Measurements from ENCODE around the gene MAP2K2.

Gene MAP2K2

DNA sequence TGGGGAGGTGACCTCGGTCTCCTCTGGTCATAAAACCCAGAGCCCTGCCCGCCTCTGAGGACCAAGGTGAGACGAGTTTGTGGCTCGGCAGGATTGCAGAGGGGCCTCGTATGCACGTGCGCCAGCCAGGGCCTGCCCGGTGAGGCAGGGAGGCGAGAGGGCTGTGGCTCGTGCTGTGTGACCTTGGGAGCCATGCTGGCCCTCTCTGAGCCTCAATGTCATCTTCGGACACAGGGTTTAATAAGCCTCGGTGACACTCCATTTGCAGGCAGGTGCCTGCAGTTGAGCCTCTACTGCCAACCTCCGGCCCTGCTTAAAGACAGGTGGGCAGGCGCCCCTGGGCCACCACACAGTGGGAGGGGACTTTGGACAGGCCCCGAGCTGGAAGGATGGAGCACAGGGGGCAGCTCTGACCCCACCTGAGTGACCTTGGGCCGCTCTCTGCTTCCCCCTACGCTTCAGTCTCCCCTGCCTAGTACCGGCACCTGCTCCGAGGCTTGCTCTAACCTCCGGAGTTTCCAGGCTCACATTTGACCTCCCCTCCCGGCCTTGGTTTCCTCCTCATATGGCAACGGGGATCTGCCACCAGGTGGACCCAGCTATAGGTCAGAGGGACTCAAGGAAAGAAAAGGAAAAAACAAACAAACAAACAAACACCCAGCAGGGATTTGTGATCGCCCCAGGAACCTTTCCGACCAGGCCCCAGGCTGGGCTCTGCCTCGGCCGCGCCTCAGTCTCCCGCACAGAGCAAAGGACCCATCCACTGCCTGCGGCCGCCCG lies 60.4 kb downstream of the MAP2K2 start (continued):
- no peak for TF ChIP-seq ZNF37A (tag by site-specific recombination; IDR thresholded peaks at IDR 0.05)
- TF ChIP-seq, protein P1, sequence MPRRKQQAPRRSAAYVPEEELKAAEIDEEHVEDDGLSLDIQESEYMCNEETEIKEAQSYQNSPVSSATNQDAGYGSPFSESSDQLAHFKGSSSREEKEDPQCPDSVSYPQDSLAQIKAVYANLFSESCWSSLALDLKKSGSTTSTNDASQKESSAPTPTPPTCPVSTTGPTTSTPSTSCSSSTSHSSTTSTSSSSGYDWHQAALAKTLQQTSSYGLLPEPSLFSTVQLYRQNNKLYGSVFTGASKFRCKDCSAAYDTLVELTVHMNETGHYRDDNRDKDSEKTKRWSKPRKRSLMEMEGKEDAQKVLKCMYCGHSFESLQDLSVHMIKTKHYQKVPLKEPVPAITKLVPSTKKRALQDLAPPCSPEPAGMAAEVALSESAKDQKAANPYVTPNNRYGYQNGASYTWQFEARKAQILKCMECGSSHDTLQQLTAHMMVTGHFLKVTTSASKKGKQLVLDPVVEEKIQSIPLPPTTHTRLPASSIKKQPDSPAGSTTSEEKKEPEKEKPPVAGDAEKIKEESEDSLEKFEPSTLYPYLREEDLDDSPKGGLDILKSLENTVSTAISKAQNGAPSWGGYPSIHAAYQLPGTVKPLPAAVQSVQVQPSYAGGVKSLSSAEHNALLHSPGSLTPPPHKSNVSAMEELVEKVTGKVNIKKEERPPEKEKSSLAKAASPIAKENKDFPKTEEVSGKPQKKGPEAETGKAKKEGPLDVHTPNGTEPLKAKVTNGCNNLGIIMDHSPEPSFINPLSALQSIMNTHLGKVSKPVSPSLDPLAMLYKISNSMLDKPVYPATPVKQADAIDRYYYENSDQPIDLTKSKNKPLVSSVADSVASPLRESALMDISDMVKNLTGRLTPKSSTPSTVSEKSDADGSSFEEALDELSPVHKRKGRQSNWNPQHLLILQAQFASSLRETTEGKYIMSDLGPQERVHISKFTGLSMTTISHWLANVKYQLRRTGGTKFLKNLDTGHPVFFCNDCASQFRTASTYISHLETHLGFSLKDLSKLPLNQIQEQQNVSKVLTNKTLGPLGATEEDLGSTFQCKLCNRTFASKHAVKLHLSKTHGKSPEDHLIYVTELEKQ (tag by site-specific recombination; IDR thresholded peaks at IDR 0.05; ENCODE audit: borderline replicate concordance) = no peak
- TF ChIP-seq ZNF791 (tag by site-specific recombination; IDR thresholded peaks at IDR 0.05) = no peak
- no peak for TF ChIP-seq SETDB1 (IDR thresholded peaks at IDR 0.05; ENCODE audit: insufficient read length, low read length)
- TF ChIP-seq, protein P2, sequence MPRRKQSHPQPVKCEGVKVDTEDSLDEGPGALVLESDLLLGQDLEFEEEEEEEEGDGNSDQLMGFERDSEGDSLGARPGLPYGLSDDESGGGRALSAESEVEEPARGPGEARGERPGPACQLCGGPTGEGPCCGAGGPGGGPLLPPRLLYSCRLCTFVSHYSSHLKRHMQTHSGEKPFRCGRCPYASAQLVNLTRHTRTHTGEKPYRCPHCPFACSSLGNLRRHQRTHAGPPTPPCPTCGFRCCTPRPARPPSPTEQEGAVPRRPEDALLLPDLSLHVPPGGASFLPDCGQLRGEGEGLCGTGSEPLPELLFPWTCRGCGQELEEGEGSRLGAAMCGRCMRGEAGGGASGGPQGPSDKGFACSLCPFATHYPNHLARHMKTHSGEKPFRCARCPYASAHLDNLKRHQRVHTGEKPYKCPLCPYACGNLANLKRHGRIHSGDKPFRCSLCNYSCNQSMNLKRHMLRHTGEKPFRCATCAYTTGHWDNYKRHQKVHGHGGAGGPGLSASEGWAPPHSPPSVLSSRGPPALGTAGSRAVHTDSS (tag by site-specific recombination; IDR thresholded peaks at IDR 0.05) = no peak
- TF ChIP-seq GLIS2 (tag by site-specific recombination; IDR thresholded peaks at IDR 0.05) = no peak
- TF ChIP-seq, protein P3, sequence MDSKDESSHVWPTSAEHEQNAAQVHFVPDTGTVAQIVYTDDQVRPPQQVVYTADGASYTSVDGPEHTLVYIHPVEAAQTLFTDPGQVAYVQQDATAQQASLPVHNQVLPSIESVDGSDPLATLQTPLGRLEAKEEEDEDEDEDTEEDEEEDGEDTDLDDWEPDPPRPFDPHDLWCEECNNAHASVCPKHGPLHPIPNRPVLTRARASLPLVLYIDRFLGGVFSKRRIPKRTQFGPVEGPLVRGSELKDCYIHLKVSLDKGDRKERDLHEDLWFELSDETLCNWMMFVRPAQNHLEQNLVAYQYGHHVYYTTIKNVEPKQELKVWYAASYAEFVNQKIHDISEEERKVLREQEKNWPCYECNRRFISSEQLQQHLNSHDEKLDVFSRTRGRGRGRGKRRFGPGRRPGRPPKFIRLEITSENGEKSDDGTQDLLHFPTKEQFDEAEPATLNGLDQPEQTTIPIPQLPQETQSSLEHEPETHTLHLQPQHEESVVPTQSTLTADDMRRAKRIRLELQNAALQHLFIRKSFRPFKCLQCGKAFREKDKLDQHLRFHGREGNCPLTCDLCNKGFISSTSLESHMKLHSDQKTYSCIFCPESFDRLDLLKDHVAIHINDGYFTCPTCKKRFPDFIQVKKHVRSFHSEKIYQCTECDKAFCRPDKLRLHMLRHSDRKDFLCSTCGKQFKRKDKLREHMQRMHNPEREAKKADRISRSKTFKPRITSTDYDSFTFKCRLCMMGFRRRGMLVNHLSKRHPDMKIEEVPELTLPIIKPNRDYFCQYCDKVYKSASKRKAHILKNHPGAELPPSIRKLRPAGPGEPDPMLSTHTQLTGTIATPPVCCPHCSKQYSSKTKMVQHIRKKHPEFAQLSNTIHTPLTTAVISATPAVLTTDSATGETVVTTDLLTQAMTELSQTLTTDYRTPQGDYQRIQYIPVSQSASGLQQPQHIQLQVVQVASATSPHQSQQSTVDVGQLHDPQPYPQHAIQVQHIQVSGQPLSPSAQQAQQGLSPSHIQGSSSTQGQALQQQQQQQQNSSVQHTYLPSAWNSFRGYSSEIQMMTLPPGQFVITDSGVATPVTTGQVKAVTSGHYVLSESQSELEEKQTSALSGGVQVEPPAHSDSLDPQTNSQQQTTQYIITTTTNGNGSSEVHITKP (tag by site-specific recombination; IDR thresholded peaks at IDR 0.05) = peak; percentile 94
- TF ChIP-seq ZNF549 (tag by site-specific recombination; IDR thresholded peaks at IDR 0.05) = no peak
- TF ChIP-seq, protein P4, sequence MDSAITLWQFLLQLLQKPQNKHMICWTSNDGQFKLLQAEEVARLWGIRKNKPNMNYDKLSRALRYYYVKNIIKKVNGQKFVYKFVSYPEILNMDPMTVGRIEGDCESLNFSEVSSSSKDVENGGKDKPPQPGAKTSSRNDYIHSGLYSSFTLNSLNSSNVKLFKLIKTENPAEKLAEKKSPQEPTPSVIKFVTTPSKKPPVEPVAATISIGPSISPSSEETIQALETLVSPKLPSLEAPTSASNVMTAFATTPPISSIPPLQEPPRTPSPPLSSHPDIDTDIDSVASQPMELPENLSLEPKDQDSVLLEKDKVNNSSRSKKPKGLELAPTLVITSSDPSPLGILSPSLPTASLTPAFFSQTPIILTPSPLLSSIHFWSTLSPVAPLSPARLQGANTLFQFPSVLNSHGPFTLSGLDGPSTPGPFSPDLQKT (IDR thresholded peaks at IDR 0.05; ENCODE audit: borderline replicate concordance, low read depth, low read length) = no peak
- no peak for TF ChIP-seq ZIC2 (tag by site-specific recombination; IDR thresholded peaks at IDR 0.05)
- TF ChIP-seq ZNF701 (tag by site-specific recombination; IDR thresholded peaks at IDR 0.05) = no peak
- TF ChIP-seq, protein P5, sequence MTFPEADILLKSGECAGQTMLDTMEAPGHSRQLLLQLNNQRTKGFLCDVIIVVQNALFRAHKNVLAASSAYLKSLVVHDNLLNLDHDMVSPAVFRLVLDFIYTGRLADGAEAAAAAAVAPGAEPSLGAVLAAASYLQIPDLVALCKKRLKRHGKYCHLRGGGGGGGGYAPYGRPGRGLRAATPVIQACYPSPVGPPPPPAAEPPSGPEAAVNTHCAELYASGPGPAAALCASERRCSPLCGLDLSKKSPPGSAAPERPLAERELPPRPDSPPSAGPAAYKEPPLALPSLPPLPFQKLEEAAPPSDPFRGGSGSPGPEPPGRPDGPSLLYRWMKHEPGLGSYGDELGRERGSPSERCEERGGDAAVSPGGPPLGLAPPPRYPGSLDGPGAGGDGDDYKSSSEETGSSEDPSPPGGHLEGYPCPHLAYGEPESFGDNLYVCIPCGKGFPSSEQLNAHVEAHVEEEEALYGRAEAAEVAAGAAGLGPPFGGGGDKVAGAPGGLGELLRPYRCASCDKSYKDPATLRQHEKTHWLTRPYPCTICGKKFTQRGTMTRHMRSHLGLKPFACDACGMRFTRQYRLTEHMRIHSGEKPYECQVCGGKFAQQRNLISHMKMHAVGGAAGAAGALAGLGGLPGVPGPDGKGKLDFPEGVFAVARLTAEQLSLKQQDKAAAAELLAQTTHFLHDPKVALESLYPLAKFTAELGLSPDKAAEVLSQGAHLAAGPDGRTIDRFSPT (tag by site-specific recombination; IDR thresholded peaks at IDR 0.05) = peak; percentile 10; the same call in 1 of the 2 replicates
- TF ChIP-seq YY2 (tag by site-specific recombination; IDR thresholded peaks at IDR 0.05) = no peak
- TF ChIP-seq ZNF521 (tag by site-specific recombination; IDR thresholded peaks at IDR 0.05) = no peak
- no peak for TF ChIP-seq ZNF416 (tag by site-specific recombination; IDR thresholded peaks at IDR 0.05)
- TF ChIP-seq SALL2 (tag by site-specific recombination; IDR thresholded peaks at IDR 0.05; ENCODE audit: borderline replicate concordance) = no peak
- TF ChIP-seq KLF9 (tag by site-specific recombination; IDR thresholded peaks at IDR 0.05; ENCODE audit: low read depth) = no peak
- peak; percentile 53 for TF ChIP-seq ZNF335 (tag by site-specific recombination; conservative IDR thresholded peaks at IDR 0.05)
- peak; percentile 98 for TF ChIP-seq ZNF768 (tag by site-specific recombination; IDR thresholded peaks at IDR 0.05)
- TF ChIP-seq ZNF157 (tag by site-specific recombination; IDR thresholded peaks at IDR 0.05) = no peak
- TF ChIP-seq, protein P6, sequence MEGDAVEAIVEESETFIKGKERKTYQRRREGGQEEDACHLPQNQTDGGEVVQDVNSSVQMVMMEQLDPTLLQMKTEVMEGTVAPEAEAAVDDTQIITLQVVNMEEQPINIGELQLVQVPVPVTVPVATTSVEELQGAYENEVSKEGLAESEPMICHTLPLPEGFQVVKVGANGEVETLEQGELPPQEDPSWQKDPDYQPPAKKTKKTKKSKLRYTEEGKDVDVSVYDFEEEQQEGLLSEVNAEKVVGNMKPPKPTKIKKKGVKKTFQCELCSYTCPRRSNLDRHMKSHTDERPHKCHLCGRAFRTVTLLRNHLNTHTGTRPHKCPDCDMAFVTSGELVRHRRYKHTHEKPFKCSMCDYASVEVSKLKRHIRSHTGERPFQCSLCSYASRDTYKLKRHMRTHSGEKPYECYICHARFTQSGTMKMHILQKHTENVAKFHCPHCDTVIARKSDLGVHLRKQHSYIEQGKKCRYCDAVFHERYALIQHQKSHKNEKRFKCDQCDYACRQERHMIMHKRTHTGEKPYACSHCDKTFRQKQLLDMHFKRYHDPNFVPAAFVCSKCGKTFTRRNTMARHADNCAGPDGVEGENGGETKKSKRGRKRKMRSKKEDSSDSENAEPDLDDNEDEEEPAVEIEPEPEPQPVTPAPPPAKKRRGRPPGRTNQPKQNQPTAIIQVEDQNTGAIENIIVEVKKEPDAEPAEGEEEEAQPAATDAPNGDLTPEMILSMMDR (tag by site-specific recombination; IDR thresholded peaks at IDR 0.05) = peak; percentile 57; the same call in 1 of the 2 replicates
- TF ChIP-seq ZNF174 (tag by site-specific recombination; IDR thresholded peaks at IDR 0.05) = no peak
- TF ChIP-seq ZNF623 (tag by site-specific recombination; IDR thresholded peaks at IDR 0.05) = no peak
- no peak for TF ChIP-seq OVOL3 (tag by site-specific recombination; IDR thresholded peaks at IDR 0.05)
- TF ChIP-seq ZNF664 (tag by site-specific recombination; IDR thresholded peaks at IDR 0.05) = no peak
- no peak for TF ChIP-seq ZSCAN16 (tag by site-specific recombination; IDR thresholded peaks at IDR 0.05)

All from HEK293 (cell line).